ENCODE measurements around the gene EP400.
"Not testable (repeated sequence)": the region's sequence is repeated elsewhere in the genome, so short reads cannot be mapped to it uniquely, and the experiment has no call there.

Gene EP400

GRCh38 chr12:132099739-132100138 is 150.0 kb downstream of the EP400 start:
- no peak for DNase-seq

DNA sequence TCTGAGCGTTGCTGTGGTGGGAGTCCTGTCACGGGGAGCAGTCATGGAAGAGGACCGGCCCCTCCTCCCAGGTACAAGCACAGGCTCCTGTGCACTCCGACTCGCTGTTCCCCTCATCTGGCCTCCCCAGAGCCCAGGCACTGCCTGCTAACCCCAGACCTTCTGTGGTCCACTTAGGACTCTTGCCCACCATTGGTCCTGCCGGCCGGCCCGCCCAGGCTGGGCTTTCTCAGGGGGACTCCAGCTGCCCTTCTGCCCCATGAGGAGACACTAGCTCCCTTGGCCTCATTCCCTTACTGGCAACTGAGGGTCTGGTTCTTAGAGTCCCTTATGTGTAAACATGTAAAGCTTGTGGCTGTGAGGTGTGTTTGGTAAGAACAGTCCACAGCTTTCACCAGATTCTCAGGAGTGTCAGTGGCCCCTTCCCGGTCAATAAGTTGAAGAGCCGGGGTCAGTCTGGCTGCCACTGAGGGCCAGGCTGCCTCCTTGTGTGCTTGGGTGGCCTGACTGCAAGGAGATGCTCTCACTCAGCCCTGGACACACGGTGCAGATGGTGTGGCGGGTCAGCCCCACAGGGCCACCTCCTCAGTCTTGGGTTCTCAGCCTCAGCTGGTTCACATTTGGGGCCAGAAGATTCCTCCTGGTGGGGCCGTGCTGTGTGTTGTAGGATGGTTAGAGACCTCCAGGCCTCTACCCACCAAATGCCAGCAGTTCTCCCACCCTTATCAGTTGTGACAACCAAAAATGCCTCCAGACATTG is 150.7 kb downstream of the EP400 start:
- DNase-seq = no peak

GRCh38 chr12:132102297-132102696 is 152.6 kb downstream of the EP400 start:
- DNase-seq = no peak

- DNase-seq = not testable (repeated sequence)
These were observed 153.3 kb downstream of the EP400 start for GRCh38 chr12:132103072-132103471.

GRCh38 chr12:132103542-132104308 is 154.0 kb downstream of the EP400 start:
- DNase-seq = no peak

DNA sequence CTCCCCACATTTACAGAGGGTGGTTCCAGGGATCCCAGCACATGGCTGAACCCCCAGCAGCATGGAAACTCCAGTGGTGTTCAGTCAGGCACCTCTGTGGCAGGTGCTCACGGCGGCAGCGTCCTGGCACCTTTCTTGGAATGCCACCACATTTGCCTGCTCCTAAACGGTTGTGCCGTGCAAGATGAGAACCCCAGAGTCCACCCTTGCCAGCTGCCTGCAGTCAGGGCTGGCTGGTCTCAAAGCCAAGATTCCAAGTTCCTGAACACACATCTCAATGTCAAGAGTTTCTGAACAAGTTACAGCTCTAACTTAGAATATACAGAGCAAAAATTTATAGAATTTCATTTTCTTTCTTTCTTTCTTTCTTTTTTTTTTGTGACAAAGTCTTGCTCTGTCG is 155.7 kb downstream of the EP400 start:
- DNase-seq = no peak

DNA sequence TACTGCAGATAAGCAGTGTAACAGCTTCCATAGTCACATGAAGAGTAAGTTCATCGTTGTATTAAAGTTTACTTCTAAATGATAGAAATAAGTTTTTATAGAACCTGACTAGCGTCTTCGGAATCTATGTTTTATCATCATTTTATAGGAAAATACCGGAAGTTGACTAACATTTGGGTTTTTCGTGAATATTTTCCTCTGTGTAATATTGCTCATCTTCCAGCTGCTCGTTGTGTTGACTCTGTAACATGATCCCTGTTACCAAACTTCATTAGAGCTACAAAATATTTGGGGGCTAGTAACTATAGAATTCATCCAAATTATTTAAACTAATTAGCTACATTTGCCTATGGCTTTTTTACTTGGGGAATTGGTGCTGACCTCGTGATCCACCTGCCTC is 157.2 kb downstream of the EP400 start:
- no peak for DNase-seq

GRCh38 chr12:132108211-132108832 is 158.6 kb downstream of the EP400 start:
- no peak for DNase-seq

- DNase-seq = no peak
These were observed 160.0 kb downstream of the EP400 start for GRCh38 chr12:132109741-132110140.

DNA sequence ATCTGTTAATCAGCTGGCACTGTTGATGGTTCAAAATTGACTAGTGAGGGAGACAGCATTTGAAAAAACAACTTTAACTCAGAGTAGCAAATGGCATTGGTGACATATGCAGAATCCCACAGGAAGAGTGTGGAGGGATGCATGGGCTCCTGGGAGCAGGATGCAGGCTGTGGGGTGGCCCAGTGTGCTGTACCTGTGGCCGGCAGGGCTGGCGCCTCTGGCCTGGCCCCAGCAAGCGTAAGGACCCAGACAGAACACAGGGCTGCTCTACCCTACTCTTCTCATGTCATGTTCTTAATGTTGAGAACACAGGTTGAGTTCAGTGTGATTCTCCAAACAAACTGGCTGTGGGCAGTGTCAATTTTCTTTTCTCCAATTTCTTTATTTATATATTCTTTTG is 160.9 kb downstream of the EP400 start:
- no peak for DNase-seq

DNA sequence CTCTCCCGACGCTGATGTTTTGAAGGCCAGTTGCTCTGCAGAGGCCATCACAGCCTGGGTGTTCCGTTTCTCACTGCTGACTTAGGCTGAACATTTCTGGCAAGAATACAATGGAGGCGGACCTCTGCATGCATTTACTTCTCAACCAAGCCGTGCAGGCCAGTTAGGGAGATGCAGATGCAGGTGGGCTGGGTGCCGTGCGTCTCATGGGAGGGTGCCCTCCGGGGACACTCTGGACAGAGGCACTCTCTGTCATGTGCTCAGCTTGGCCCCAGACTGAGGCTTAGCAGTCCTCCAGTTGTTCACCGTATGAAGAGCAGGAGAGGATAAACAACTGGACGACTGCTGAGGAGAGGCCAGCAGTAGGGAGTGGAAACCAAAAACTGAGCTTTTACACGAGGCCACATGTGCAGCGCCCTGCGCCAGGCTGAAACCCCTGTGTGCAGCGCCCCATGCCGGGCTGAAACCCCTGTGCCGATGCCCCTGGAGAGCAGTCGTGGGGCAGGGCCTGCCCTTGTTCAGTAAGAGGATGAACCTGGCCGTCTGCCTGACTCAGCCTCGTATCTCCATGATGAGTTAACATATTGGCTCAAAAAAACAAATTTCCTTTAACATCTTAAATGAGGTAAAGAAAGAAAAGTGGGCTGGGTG is 162.0 kb downstream of the EP400 start:
- DNase-seq = no peak

- no peak for DNase-seq
These were observed 164.9 kb downstream of the EP400 start for GRCh38 chr12:132114667-132115066.

GRCh38 chr12:132115500-132115899 is 165.8 kb downstream of the EP400 start:
- DNase-seq = no peak

DNA sequence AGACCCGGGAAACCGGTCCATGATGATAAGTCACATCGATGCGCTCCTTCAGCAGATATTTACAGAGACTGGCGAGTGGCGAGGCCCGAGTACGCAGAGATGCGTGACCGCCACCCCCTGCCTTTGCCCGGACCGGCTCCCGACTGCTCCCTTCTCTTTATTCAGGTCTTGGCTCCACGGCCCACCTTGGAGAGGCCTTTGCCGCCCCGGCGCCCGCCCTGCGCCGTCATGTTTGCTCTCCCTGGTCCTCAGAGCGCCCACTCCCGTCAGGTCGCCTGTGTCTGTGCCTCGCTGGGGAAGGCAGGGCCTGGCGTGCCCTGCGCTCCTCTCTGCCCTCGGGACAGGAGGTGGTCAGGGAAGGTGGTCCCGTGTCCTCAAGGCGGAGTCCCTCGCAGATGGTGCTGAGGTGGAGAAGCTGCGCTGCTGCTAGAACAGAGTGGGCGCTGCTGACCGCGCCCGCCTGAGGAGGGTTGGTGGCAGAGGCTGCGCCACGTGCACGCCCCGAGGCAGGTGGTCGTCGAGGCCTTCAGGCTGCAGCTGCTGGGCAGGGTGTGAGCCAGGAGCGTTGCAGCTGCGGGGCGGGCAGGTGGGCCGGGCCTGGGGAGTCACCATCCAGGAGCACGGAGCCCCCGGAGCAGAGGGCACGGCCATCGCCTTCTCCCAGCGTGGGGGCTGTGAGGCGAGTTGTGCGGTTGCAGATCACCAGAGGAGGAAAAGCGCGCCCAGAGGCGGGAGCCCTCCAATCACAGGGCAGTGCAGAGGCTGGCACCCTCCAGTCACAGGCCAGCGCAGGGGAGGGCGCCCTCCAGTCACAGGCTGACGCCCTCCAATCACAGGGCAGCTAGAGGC is 167.2 kb downstream of the EP400 start:
- DNase-seq = no peak

- no peak for DNase-seq
These were observed 167.8 kb downstream of the EP400 start for GRCh38 chr12:132117558-132117875.

- DNase-seq = no peak
These were observed 169.1 kb downstream of the EP400 start for GRCh38 chr12:132118876-132119275.

GRCh38 chr12:132121283-132121682 is 171.5 kb downstream of the EP400 start:
- DNase-seq = no peak

DNA sequence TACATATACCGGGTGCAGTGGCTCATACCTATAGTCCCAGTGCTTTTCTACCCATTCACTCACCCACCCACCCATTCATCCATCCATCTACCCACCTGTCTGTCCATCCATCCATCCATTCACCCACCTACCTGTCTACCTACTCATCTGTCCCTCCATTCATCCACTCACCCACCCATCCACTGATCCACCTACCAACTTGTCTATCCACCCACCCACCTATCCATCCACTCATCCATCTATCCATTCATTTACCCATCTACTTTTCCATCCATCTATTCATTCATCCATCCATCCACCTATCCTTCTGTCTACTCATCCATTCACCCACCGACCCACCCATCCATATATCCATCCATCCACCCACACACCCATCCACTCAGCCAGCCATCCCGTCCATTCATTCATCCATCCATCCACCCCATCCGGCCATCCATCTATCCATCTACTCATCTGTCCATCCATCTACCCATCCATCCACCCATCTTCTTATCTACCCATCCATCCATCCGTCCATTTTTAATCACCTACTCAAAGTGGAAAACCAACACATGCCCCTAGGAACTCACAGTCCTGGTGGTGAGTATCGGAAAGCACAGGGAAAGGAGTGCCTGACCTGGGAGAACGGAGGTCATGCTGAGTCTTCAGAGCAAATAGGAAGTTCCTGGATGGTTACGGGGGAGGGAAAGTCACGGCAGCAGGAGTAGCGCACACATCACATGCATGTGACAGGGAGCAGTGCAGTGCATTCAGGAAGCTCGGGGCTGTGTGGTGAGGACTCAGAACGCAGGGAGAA is 174.4 kb downstream of the EP400 start:
- DNase-seq = no peak

GRCh38 chr12:132124766-132125425 is 175.2 kb downstream of the EP400 start:
- DNase-seq = no peak

DNA sequence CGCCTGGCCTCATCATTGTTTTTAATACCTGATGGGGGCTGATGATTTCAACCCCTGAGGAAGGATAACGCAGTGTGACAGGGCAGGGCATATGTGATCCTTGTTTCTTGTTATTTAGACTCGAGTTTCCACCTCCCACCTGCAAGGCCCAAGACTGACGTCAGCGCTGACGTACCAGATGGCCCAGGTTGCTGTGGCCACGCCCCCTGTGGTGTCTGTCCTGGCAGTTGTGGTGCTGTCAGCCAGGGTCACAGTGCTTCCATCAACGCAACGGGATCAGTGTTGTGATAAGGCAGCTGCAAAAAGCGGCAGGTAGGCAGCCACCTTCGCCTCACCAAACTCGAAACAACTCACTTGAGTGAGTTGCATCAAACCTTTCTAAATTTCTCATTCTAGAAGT is 176.0 kb downstream of the EP400 start:
- DNase-seq = no peak

DNA sequence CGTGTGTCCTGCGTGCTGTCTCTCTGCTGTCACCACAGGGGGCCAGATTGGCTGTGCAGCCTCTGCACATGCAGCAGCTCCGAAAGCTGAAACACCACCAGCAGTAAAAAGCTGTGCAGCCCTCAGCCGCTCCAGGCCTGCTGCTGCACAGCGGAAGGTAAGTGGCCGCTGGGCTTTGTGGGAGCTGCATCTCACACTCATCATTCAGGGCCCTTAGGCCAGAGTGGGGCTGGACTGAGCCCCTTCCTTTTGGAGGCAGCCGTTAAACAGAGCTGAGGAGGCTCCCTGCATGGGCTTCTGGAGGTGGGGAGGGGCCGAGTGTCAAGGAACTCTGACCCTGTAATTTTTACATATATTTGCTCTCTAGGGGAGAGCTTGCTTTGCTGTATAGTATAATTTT is 177.3 kb downstream of the EP400 start:
- DNase-seq = no peak

Measured in NCI-H510A treated with DMSO at 0.1 percent for 48 hours (cell line).